ENCODE data around the gene NR3C2. TPM values are rescaled to one million over a fixed set of nuclear protein-coding genes. Genes with fewer than 3 reads are reported as not detected.

NR3C2 gene
- total and polyA plus RNA-seq, 3 experiments from 2014 or later, result 5.7 to 7.3 (median 6.3) TPM

DNA sequence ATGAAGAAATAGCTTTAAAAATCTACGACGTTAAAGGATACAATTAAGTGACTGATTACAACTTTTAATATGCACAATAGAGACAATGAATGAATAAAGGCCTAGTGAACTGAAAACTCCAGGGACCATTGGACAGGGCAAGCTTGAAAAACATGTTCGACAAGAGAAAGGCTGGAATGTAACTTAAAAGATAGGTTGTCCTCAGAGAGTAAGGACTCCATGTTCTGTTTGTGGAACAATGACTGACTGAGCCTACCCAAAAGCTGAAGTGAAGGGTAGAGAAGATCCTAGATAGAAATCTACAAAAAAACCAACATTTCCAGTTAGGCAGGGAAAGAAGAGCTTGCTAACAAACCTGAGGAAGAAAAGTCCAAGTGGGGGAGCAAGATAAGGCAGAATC is 173.4 kb downstream of the NR3C2 start:
- no peak for DNase-seq
- Mint-ChIP-seq H3K27me3 (peaks cover 0 to 1% of the 10 kb centered on the region in 2 donors), H3K9me3 (no peaks in the 10 kb centered on the region), H3K27ac (peak overlapping the region in 1 of 8 donors; percentile 39), H3K4me1 (peaks cover 17 to 60% (median 47%) of the 10 kb centered on the region in 3 donors), H3K36me3 (peaks cover 0 to 8% (median 1%) of the 10 kb centered on the region in 3 donors), H3K4me3 (no peak overlapping the region)
- Histone ChIP-seq H3K4me3 (ENCODE audit: low read length) (no peak overlapping the region), H3K9me3 (ENCODE audit: low read length) (no peaks in the 10 kb centered on the region), H3K27ac (ENCODE audit: low read depth, low read length) (no peak overlapping the region), H3K36me3 (ENCODE audit: insufficient read depth, low read length) (no peaks in the 10 kb centered on the region), H3K27me3 (ENCODE audit: insufficient read depth, low read length, poor library complexity, severe bottlenecking) (no peaks in the 10 kb centered on the region), H3K4me1 (ENCODE audit: insufficient read depth, low read length) (no peaks in the 10 kb centered on the region)
- POLR2A ChIA-PET, result no interaction called here
- CTCF ChIA-PET, result no interaction called here

DNA sequence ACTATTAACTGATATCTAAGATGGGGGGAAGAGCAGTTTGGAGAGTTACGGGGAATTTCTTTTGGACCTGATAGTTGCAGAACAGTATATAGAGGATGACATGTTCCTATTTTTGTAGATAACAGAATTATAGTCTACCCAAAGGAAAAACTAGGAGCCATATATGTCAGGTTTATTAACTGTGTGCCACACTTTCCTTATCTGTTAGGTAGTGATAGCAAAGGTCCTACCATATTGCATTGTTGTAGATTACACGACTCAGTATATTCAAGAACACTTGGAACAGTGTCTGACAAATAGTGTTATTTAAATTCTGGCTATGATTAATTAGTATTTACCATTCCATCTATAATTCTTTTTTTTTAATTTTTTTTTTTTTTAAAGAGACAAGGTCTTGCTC is 175.3 kb downstream of the NR3C2 start:
- no peaks in the 10 kb centered on the region for H3K27me3 Mint-ChIP-seq
- ChIA-PET POLR2A (no interaction called here), CTCF (no interaction called here)
- H3K4me3 ChIP-seq (ENCODE audit: low read length), result no peak overlapping the region
- DNase-seq, result no peak
- H3K36me3 Mint-ChIP-seq, result peaks cover 0 to 8% (median 1%) of the 10 kb centered on the region in 3 donors
- no peaks in the 10 kb centered on the region for H3K4me1 ChIP-seq (ENCODE audit: insufficient read depth, low read length)
- H3K27ac ChIP-seq (ENCODE audit: low read depth, low read length), result no peak overlapping the region
- H3K4me3 Mint-ChIP-seq, result no peak overlapping the region
- no peaks in the 10 kb centered on the region for H3K27me3 ChIP-seq (ENCODE audit: insufficient read depth, low read length, poor library complexity, severe bottlenecking)
- no peaks in the 10 kb centered on the region for H3K9me3 ChIP-seq (ENCODE audit: low read length)
- H3K27ac Mint-ChIP-seq, result no peak overlapping the region
- peaks cover 17 to 60% (median 46%) of the 10 kb centered on the region in 3 donors for H3K4me1 Mint-ChIP-seq
- peaks cover 0 to 2% (median 0%) of the 10 kb centered on the region in 5 donors for H3K9me3 Mint-ChIP-seq
- no peaks in the 10 kb centered on the region for H3K36me3 ChIP-seq (ENCODE audit: insufficient read depth, low read length)

DNA sequence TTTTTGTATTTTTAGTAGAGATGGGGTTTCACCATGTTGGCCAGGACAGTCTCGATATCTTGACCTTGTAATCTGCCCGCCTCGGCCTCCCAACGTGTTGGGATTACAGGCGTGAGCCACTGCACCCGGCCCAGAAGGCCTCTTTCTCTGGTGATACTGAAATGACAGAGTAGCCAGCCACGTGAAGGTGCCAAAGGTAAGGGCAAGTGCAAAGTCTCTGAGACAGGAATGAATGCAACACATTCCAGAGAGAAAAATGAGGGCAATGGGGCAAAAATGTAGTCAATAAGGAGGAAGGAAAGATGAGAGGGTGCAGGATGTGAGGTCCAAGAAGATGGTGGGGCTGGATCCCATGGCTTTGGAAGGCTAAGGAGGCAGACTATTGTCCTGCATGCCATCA is 176.0 kb downstream of the NR3C2 start:
- Histone ChIP-seq H3K36me3 (ENCODE audit: insufficient read depth, low read length) (no peaks in the 10 kb centered on the region), H3K4me1 (ENCODE audit: insufficient read depth, low read length) (no peaks in the 10 kb centered on the region), H3K4me3 (ENCODE audit: low read length) (no peak overlapping the region), H3K27me3 (ENCODE audit: insufficient read depth, low read length, poor library complexity, severe bottlenecking) (no peaks in the 10 kb centered on the region), H3K9me3 (ENCODE audit: low read length) (no peaks in the 10 kb centered on the region), H3K27ac (ENCODE audit: low read depth, low read length) (no peak overlapping the region)
- Mint-ChIP-seq H3K4me3 (no peak overlapping the region), H3K27me3 (no peaks in the 10 kb centered on the region), H3K4me1 (peaks cover 18 to 59% (median 40%) of the 10 kb centered on the region in 3 donors), H3K9me3 (peaks cover 0 to 4% (median 0%) of the 10 kb centered on the region in 5 donors), H3K36me3 (peaks cover 0 to 10% (median 2%) of the 10 kb centered on the region in 3 donors), H3K27ac (no peak overlapping the region)
- ChIA-PET CTCF (interaction anchor here (0.7 kb wide), 1 partner anchor 160 kb away, joined by 3 read pairs; no protein-coding TSS in a partner anchor), POLR2A (no interaction called here)
- DNase-seq, result no peak

DNA sequence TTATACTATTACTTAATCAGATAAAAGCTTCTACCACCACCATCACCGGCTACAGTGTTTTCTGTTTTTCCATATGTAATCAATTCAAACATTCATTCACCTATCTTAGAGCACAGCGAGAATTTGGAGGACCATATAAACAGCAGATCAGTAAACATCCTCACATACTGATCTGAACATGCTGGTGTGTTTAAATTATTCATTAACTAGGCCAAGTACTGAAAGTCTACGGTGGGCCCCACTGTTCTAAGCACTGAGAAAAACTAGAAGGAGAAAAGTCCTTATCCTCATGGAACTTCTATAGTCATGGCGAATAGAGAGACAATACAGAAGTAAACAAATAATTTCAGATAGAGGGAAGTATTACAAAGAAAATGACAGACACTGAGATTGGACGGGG is 176.6 kb downstream of the NR3C2 start:
- peaks cover 0 to 10% (median 2%) of the 10 kb centered on the region in 3 donors for H3K36me3 Mint-ChIP-seq
- no peak for DNase-seq
- Histone ChIP-seq H3K4me1 (ENCODE audit: insufficient read depth, low read length) (no peaks in the 10 kb centered on the region), H3K4me3 (ENCODE audit: low read length) (no peak overlapping the region), H3K36me3 (ENCODE audit: insufficient read depth, low read length) (no peaks in the 10 kb centered on the region), H3K9me3 (ENCODE audit: low read length) (no peaks in the 10 kb centered on the region), H3K27me3 (ENCODE audit: insufficient read depth, low read length, poor library complexity, severe bottlenecking) (no peaks in the 10 kb centered on the region), H3K27ac (ENCODE audit: low read depth, low read length) (no peak overlapping the region)
- H3K4me1 Mint-ChIP-seq, result peaks cover 18 to 56% (median 37%) of the 10 kb centered on the region in 3 donors
- no peak overlapping the region for H3K27ac Mint-ChIP-seq
- H3K27me3 Mint-ChIP-seq, result no peaks in the 10 kb centered on the region
- peaks cover 0 to 4% (median 0%) of the 10 kb centered on the region in 5 donors for H3K9me3 Mint-ChIP-seq
- CTCF ChIA-PET, result interaction anchor here (0.7 kb wide), 1 partner anchor 161 kb away, joined by 3 read pairs; no protein-coding TSS in a partner anchor
- POLR2A ChIA-PET, result no interaction called here
- H3K4me3 Mint-ChIP-seq, result no peak overlapping the region

DNA sequence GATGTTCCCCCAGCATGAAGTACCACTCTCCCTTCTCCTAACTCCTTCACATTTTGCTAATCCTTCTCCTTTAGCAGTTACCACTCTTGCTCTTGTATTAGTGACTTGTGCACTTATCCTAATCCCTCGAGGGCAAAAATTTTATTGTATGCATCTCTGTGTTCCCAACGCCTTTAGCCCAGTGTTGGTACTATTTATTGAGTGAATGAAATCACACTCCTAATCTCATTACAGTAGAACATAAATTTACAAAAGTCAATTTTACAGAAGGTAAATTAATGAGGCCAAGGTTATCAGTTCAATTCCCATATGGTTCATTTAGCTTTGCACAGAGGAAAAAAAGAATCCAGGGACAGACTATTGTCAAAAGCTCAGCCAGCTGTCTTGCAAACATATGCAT is 178.4 kb downstream of the NR3C2 start:
- CTCF ChIA-PET, result no interaction called here
- POLR2A ChIA-PET, result no interaction called here
- no peaks in the 10 kb centered on the region for H3K4me1 ChIP-seq (ENCODE audit: insufficient read depth, low read length)

DNA sequence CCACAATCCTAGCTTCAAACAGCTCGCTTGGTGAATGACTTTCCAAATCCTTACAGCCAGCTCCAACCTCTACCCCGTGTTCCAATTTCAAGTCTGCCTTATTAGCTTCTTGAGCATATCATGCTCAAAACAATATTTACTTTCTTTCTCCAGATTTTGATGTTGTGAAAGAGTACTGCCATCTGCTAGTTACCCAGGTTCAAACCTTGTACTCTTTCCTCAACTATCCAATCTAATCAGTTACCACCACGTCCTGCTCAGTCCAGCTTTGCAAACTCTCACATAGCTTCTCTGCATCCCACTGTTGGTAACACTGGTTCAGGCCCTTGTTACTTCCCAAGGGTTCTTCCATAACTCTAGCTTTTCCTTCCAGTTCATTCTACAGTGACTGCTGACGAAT is 179.1 kb downstream of the NR3C2 start:
- Mint-ChIP-seq H3K27me3 (no peaks in the 10 kb centered on the region), H3K4me1 (peaks cover 20 to 53% (median 24%) of the 10 kb centered on the region in 3 donors), H3K4me3 (no peak overlapping the region), H3K9me3 (peaks cover 0 to 4% (median 0%) of the 10 kb centered on the region in 5 donors), H3K36me3 (peaks cover 0 to 13% (median 6%) of the 10 kb centered on the region in 3 donors), H3K27ac (peak overlapping the region in 1 of 8 donors; percentile 3)
- H3K4me1 ChIP-seq (ENCODE audit: insufficient read depth, low read length), result no peaks in the 10 kb centered on the region
- DNase-seq, result no peak
- no peaks in the 10 kb centered on the region for H3K36me3 ChIP-seq (ENCODE audit: insufficient read depth, low read length)
- POLR2A ChIA-PET, result no interaction called here
- H3K27ac ChIP-seq (ENCODE audit: low read depth, low read length), result no peak overlapping the region
- no peak overlapping the region for H3K4me3 ChIP-seq (ENCODE audit: low read length)
- H3K9me3 ChIP-seq (ENCODE audit: low read length), result no peaks in the 10 kb centered on the region
- H3K27me3 ChIP-seq (ENCODE audit: insufficient read depth, low read length, poor library complexity, severe bottlenecking), result no peaks in the 10 kb centered on the region
- CTCF ChIA-PET, result no interaction called here

More for the DNA sequence above, 178.4 kb downstream of the NR3C2 start:
- Mint-ChIP-seq H3K9me3 (peaks cover 0 to 4% (median 0%) of the 10 kb centered on the region in 5 donors), H3K27ac (no peak overlapping the region), H3K4me1 (peaks cover 20 to 56% (median 26%) of the 10 kb centered on the region in 3 donors), H3K36me3 (peaks cover 0 to 10% (median 7%) of the 10 kb centered on the region in 3 donors), H3K4me3 (no peak overlapping the region), H3K27me3 (no peaks in the 10 kb centered on the region)
- H3K9me3 ChIP-seq (ENCODE audit: low read length), result no peaks in the 10 kb centered on the region
- H3K4me3 ChIP-seq (ENCODE audit: low read length), result no peak overlapping the region
- no peak for DNase-seq
- H3K27ac ChIP-seq (ENCODE audit: low read depth, low read length), result no peak overlapping the region
- H3K36me3 ChIP-seq (ENCODE audit: insufficient read depth, low read length), result no peaks in the 10 kb centered on the region
- no peaks in the 10 kb centered on the region for H3K27me3 ChIP-seq (ENCODE audit: insufficient read depth, low read length, poor library complexity, severe bottlenecking)

DNA sequence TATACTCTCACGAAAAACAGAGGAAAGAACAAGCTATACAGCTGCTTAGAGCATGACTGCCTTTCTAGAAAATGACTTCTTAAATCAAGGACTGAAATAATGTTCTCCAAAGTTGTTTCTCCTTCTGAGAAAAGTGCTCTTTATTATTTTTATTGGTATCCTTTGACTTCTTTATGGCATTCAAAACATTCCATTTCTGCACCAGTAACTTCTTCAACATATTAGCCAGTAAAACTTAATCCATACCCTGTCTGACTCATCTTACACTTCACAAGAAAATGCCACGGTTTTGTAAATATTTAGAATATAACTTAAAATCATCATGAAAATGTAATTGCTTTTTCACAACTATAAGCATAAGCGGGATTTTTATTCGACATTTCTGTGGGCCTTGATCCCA is 180.4 kb downstream of the NR3C2 start:
- no peak for DNase-seq
- Histone ChIP-seq H3K4me3 (ENCODE audit: low read length) (no peak overlapping the region), H3K36me3 (ENCODE audit: insufficient read depth, low read length) (no peaks in the 10 kb centered on the region), H3K9me3 (ENCODE audit: low read length) (no peaks in the 10 kb centered on the region), H3K27me3 (ENCODE audit: insufficient read depth, low read length, poor library complexity, severe bottlenecking) (no peaks in the 10 kb centered on the region), H3K4me1 (ENCODE audit: insufficient read depth, low read length) (no peaks in the 10 kb centered on the region), H3K27ac (ENCODE audit: low read depth, low read length) (no peak overlapping the region)
- POLR2A ChIA-PET, result no interaction called here
- CTCF ChIA-PET, result no interaction called here
- Mint-ChIP-seq H3K9me3 (peaks cover 0 to 4% (median 0%) of the 10 kb centered on the region in 5 donors), H3K36me3 (peaks cover 0 to 17% (median 6%) of the 10 kb centered on the region in 3 donors), H3K27me3 (no peaks in the 10 kb centered on the region), H3K4me1 (peaks cover 23 to 58% (median 30%) of the 10 kb centered on the region in 3 donors), H3K27ac (no peak overlapping the region), H3K4me3 (no peak overlapping the region)

DNA sequence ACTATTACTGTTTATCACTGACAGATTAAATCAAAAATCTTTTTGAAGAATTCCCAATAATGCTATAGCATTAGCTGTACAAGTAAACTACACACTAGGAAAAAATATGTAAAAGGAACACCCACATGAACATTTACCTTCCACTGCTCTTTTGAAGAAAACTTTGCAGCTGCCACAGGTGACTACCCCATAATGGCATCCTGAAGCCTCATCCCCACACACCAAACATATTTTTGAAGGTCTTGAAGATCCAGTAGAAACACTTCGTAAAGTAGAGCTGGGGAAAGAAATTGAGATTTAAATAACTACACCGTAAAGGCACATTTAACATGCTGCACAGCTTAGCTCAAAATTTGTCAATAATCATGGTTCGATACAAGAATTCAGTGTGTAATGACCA is 182.4 kb downstream of the NR3C2 start:
- no peaks in the 10 kb centered on the region for H3K9me3 ChIP-seq (ENCODE audit: low read length)
- no peak for DNase-seq
- Mint-ChIP-seq H3K27me3 (no peaks in the 10 kb centered on the region), H3K36me3 (peaks cover 0 to 17% (median 6%) of the 10 kb centered on the region in 3 donors), H3K9me3 (peaks cover 0 to 4% (median 0%) of the 10 kb centered on the region in 5 donors), H3K27ac (no peak overlapping the region), H3K4me3 (no peak overlapping the region), H3K4me1 (peaks cover 29 to 58% (median 32%) of the 10 kb centered on the region in 3 donors)
- CTCF ChIA-PET, result no interaction called here
- H3K36me3 ChIP-seq (ENCODE audit: insufficient read depth, low read length), result no peaks in the 10 kb centered on the region
- no peaks in the 10 kb centered on the region for H3K27me3 ChIP-seq (ENCODE audit: insufficient read depth, low read length, poor library complexity, severe bottlenecking)
- no peaks in the 10 kb centered on the region for H3K4me1 ChIP-seq (ENCODE audit: insufficient read depth, low read length)
- H3K27ac ChIP-seq (ENCODE audit: low read depth, low read length), result no peak overlapping the region
- H3K4me3 ChIP-seq (ENCODE audit: low read length), result no peak overlapping the region
- POLR2A ChIA-PET, result no interaction called here

Measured in CD8-positive, alpha-beta memory T cell (primary cell).